Transverse colon (tissue), 4 donors: Measurements from ENCODE around the gene SPON2.

ENCODE experiments used
- CTCF ChIP-seq, 5 experiments: fragments of 200-600 bp in 3 of 5; fragments of 450-650 bp in 2 of 5; sonication (generic) in 3 of 5; IDR thresholded peaks; 1 replicate in 2 of 5; 2 replicates in 3 of 5; pipeline ENCODE4 v1.5.1; 2016 to 2017; ENCODE audit warnings: antibody characterized with exemption in 5 of 5, inconsistent platforms in 3 of 5, mild to moderate bottlenecking in 2 of 5, moderate library complexity in 1 of 5
- EP300 ChIP-seq: sonication (generic); formaldehyde crosslinking; IDR thresholded peaks from one replicate; pipeline ENCODE4 v1.6.1; 2017; ENCODE audit warnings: antibody characterized with exemption, low read depth
- POLR2A ChIP-seq: fragments of 450-650 bp; IDR thresholded peaks from one replicate; pipeline ENCODE4 v1.6.1; 2016; ENCODE audit warnings: antibody characterized with exemption, mild to moderate bottlenecking, moderate library complexity
- POLR2AphosphoS5 ChIP-seq, 3 donors: sonication (generic); formaldehyde crosslinking; IDR thresholded peaks; one replicate each; pipeline ENCODE4 v1.6.1; 2016; ENCODE audit warnings: antibody characterized with exemption in 3 of 3

GRCh38 chr4:1198098-1198844, 25.9 kb upstream of the SPON2 start:
- TF ChIP-seq CTCF (IDR thresholded peaks at IDR 0.05) (no peak), POLR2A (no peak), POLR2AphosphoS5 (IDR thresholded peaks at IDR 0.05) (no peak), EP300 (no peak)
